LoVo (cell line): ENCODE data around the gene PTPRD.

ENCODE experiments used
- DNase-seq: peaks from one replicate; pipeline ENCODE4 v3.0.0-alpha.2; 2016; ENCODE audit warnings: low spot score

The PTPRD gene

GRCh38 chr9:10173561-10173960 is 439.2 kb downstream of the PTPRD start:
- no peak for DNase-seq

- no peak for DNase-seq
Observed at GRCh38 chr9:10172476-10172875, 440.3 kb downstream of the PTPRD start.

GRCh38 chr9:10168241-10168640 is 444.6 kb downstream of the PTPRD start:
- no peak for DNase-seq

GRCh38 chr9:10148796-10149195 is 464.0 kb downstream of the PTPRD start:
- no peak for DNase-seq

GRCh38 chr9:10146517-10147331 is 466.1 kb downstream of the PTPRD start:
- DNase-seq: no peak

- DNase-seq: no peak
Observed at GRCh38 chr9:10144355-10144754, 468.4 kb downstream of the PTPRD start.

GRCh38 chr9:10135553-10135952 is 477.2 kb downstream of the PTPRD start:
- DNase-seq: no peak

- no peak for DNase-seq
Observed at GRCh38 chr9:10134266-10134665, 478.5 kb downstream of the PTPRD start.

- no peak for DNase-seq
Observed at GRCh38 chr9:10130061-10130675, 482.6 kb downstream of the PTPRD start.

GRCh38 chr9:10127867-10128266 is 484.9 kb downstream of the PTPRD start:
- no peak for DNase-seq

- no peak for DNase-seq
Observed at GRCh38 chr9:10112798-10113197, 500.0 kb downstream of the PTPRD start.

GRCh38 chr9:10112070-10112469 is 500.7 kb downstream of the PTPRD start:
- DNase-seq: no peak

GRCh38 chr9:10108815-10109214 is 504.0 kb downstream of the PTPRD start:
- DNase-seq: no peak

- no peak for DNase-seq
Observed at GRCh38 chr9:10104774-10105173, 508.0 kb downstream of the PTPRD start.

GRCh38 chr9:10095208-10095607 is 517.6 kb downstream of the PTPRD start:
- no peak for DNase-seq

GRCh38 chr9:10094563-10094962 is 518.2 kb downstream of the PTPRD start:
- DNase-seq: no peak

- no peak for DNase-seq
Observed at GRCh38 chr9:10080012-10080411, 532.8 kb downstream of the PTPRD start.

GRCh38 chr9:10079284-10079964 is 533.4 kb downstream of the PTPRD start:
- no peak for DNase-seq

- DNase-seq: no peak
Observed at GRCh38 chr9:10071579-10071978, 541.2 kb downstream of the PTPRD start.

- DNase-seq: no peak
Observed at GRCh38 chr9:10062629-10063395, 550.0 kb downstream of the PTPRD start.

GRCh38 chr9:10059044-10059443 is 553.8 kb downstream of the PTPRD start:
- no peak for DNase-seq

GRCh38 chr9:10055886-10056395 is 556.9 kb downstream of the PTPRD start:
- DNase-seq: no peak
